GM12878 (cell line): ENCODE results near the gene GEMIN7. TPM values are rescaled to one million over a fixed set of nuclear protein-coding genes. Genes with fewer than 3 reads are reported as not detected.

Source experiments
- ATAC-seq: fragments of 200-7000 bp; cut with Tn5 transposase; 3 replicates; pipeline ENCODE4 v1.9.1; 2020; ENCODE audit warnings: mild to moderate bottlenecking, moderate library complexity
- BruUV-seq: library from RNA; stranded (reverse); fragments of 400-500 nt; replicated peaks from 2 replicates; lab custom pipeline; 2021; lab: Mats Ljungman, UMichigan
- CTCF ChIA-PET: fragments of 300-600 bp; sonication (Branson Sonifier 250); formaldehyde crosslinking; extraction: SDS; loops from one replicate; lab custom pipeline; 2021; ENCODE audit warnings: inconsistent platforms; lab: Yijun Ruan, JAX
- POLR2A ChIA-PET: fragments of 350-600 bp; formaldehyde crosslinking; extraction: SDS; loops from one replicate; lab custom pipeline; 2021; ENCODE audit warnings: inconsistent platforms; lab: Charles Lee
- RAD21 ChIA-PET: fragments of 300-600 bp; sonication (Branson Sonifier 250); formaldehyde crosslinking; loops from one replicate; lab custom pipeline; 2023; ENCODE audit warnings: antibody characterized with exemption; ENCODE audit not compliant: unreplicated experiment; lab: Charles Lee
- SMC1A ChIA-PET: fragments of 300-600 bp; sonication (Branson Sonifier 250); formaldehyde crosslinking; loops from one replicate; lab custom pipeline; 2023; ENCODE audit not compliant: unreplicated experiment, uncharacterized antibody; lab: Charles Lee
- DNase-seq: peaks from one replicate; pipeline ENCODE4 v3.0.0-alpha.2; 2011; ENCODE audit warnings: low read depth, low spot score
- FAIRE-seq: peaks from 3 replicates; lab custom pipeline; 2011; peaks lifted over from hg19 to GRCh38; lab: Jason Lieb, UNC
- H2AFZ ChIP-seq: 2 replicates; pipeline ENCODE4 v1.6.0; 2011; ENCODE audit warnings: low read depth, low read length, control low read depth; ENCODE audit not compliant: control insufficient read depth
- H3K27ac ChIP-seq: 2 replicates; pipeline ENCODE4 v1.5.1; 2011; ENCODE audit warnings: control low read depth; ENCODE audit not compliant: control insufficient read depth, insufficient read depth
- H3K27me3 ChIP-seq, 2 experiments: replicated peaks in 1 of 2; 2 replicates each; pipeline versions ENCODE4 v1.6.0 to v1.6.1; 2011; ENCODE audit warnings: low read length in 1 of 2; ENCODE audit not compliant: control insufficient read depth in 2 of 2, insufficient read depth in 2 of 2
- H3K36me3 ChIP-seq, 2 experiments: 2 replicates each; pipeline ENCODE4 v1.5.1; 2011; ENCODE audit warnings: low read length in 1 of 2; ENCODE audit not compliant: control insufficient read depth in 2 of 2, insufficient read depth in 2 of 2
- H3K4me1 ChIP-seq: 2 replicates; pipeline ENCODE4 v1.6.1; 2011; ENCODE audit warnings: mild to moderate bottlenecking, low read length, moderate library complexity, mixed read lengths; ENCODE audit not compliant: control insufficient read depth, insufficient read depth
- H3K4me2 ChIP-seq: 2 replicates; pipeline ENCODE4 v1.6.0; 2011; ENCODE audit warnings: control low read depth; ENCODE audit not compliant: control insufficient read depth, insufficient read depth
- H3K4me3 ChIP-seq: fragments of 200-600 bp; sonication (generic); 2 replicates; pipeline ENCODE4 v1.5.1; 2016
- H3K79me2 ChIP-seq: 2 replicates; pipeline ENCODE4 v1.6.0; 2011; ENCODE audit warnings: low read length; ENCODE audit not compliant: control insufficient read depth, insufficient read depth
- H3K9ac ChIP-seq: 2 replicates; pipeline ENCODE4 v1.8.0; 2011; ENCODE audit warnings: low read length, control low read depth, mixed read lengths; ENCODE audit not compliant: control insufficient read depth, insufficient read depth
- H3K9me3 ChIP-seq: replicated peaks from 3 replicates; pipeline ENCODE4 v1.5.1; 2011; ENCODE audit warnings: mild to moderate bottlenecking, low read length; ENCODE audit not compliant: control insufficient read depth, insufficient read depth
- H4K20me1 ChIP-seq: 2 replicates; pipeline ENCODE4 v1.6.0; 2011; ENCODE audit not compliant: control insufficient read depth, insufficient read depth
- BACH1 ChIP-seq: fragments of 450-650 bp; IDR thresholded peaks from 2 replicates; pipeline ENCODE4 v1.6.1; 2017; ENCODE audit warnings: mild to moderate bottlenecking, borderline replicate concordance
- CBX5 ChIP-seq: sonication (generic); IDR thresholded peaks from 2 replicates; pipeline ENCODE4 v1.6.1; 2016; ENCODE audit warnings: low read depth, moderate library complexity, mild to moderate bottlenecking, inconsistent platforms
- EGR1 ChIP-seq, 2 experiments: IDR thresholded peaks; 1 replicate in 1 of 2; 2 replicates in 1 of 2; pipeline ENCODE4 v1.6.1; 2011 to 2012; ENCODE audit warnings: low read depth in 2 of 2, low read length in 2 of 2, borderline replicate concordance in 1 of 2, mild to moderate bottlenecking in 1 of 2, moderate library complexity in 1 of 2
- GABPA ChIP-seq: IDR thresholded peaks from 2 replicates; pipeline ENCODE4 v1.6.1; 2014; ENCODE audit warnings: antibody characterized with exemption, low read depth, mild to moderate bottlenecking, inconsistent platforms
- JUNB ChIP-seq: IDR thresholded peaks from 2 replicates; pipeline ENCODE4 v1.6.1; 2016; ENCODE audit warnings: antibody characterized with exemption, mild to moderate bottlenecking
- MTA2 ChIP-seq: fragments of 450-650 bp; IDR thresholded peaks from 2 replicates; pipeline ENCODE4 v1.6.1; 2016; ENCODE audit warnings: low read depth, mild to moderate bottlenecking, moderate library complexity
- STAT3 ChIP-seq: IDR thresholded peaks from 2 replicates; pipeline ENCODE4 v1.6.1; 2011; ENCODE audit warnings: low read depth, low read length, improper control_type of control experiment
- WGBS: methylation state at CpG from one replicate; pipeline ENCODE4 v1.1.6; 2016; ENCODE audit warnings: low lambda C conversion rate; ENCODE audit not compliant: insufficient replicate concordance, insufficient coverage; ENCODE audit errors: missing lambda C conversion rate; 5-methylcytosine and 5-hydroxymethylcytosine counted together
- in situ Hi-C: fragments of 300-500 bp; cut with MboI; formaldehyde crosslinking; loops from 9 replicates; pipeline ENCODE4 v1.14.3; 2018; ENCODE audit warnings: mixed read lengths
- intact Hi-C: fragments of 100-400 bp; cut with micrococcal nuclease; formaldehyde crosslinking; loops from one replicate; pipeline ENCODE4 v1.14.2; 2022; ENCODE audit not compliant: unreplicated experiment
- polyA plus RNA-seq, 11 experiments: library from polyadenylated mRNA; depleted of rRNA in 4 of 11; unstranded in 6 of 11; stranded (reverse) in 5 of 11; fragments of >200 nt; fragmentation: Nextera tagmentation in 4 of 11; fragmentation: Illumina TruSeq in 1 of 11; extraction: Ambion mirVana in 4 of 11; extraction: Trizol in 1 of 11; gene quantifications; 1 replicate in 1 of 11; 2 replicates in 10 of 11; pipeline versions ENCODE4 v1.2.1 to v1.2.3, GENCODE V29; 2011 to 2016; ENCODE audit warnings: inconsistent platforms in 2 of 11, missing spikeins in 2 of 11, low read depth in 1 of 11
- total RNA-seq, 4 experiments: library from RNA; depleted of rRNA in 3 of 4; stranded (reverse); fragments of >200 nt in 3 of 4; fragmentation: Illumina TruSeq in 1 of 4; extraction: Trizol in 1 of 4; gene quantifications; 2 replicates each; pipeline versions ENCODE4 v1.2.1 to v1.2.3, GENCODE V29; 2013 to 2021
- TF ChIP-seq, protein P1 (sequence below): fragments of 450-650 bp; IDR thresholded peaks from 2 replicates; pipeline ENCODE4 v1.6.1; 2017; ENCODE audit warnings: mild to moderate bottlenecking
- TF ChIP-seq, protein P2 (sequence below): IDR thresholded peaks from 2 replicates; pipeline ENCODE4 v1.6.1; 2011; ENCODE audit warnings: mild to moderate bottlenecking, low read depth, low read length, moderate library complexity; ENCODE audit not compliant: insufficient replicate concordance
- TF ChIP-seq, protein P3 (sequence below): IDR thresholded peaks from 2 replicates; pipeline ENCODE4 v1.6.1; 2012; ENCODE audit warnings: improper control_type of control experiment, low read depth, low read length; ENCODE audit not compliant: insufficient replicate concordance
- TF ChIP-seq, protein P4 (sequence below): fragments of 450-650 bp; IDR thresholded peaks from 2 replicates; pipeline ENCODE4 v1.6.1; 2018; ENCODE audit warnings: borderline replicate concordance, mild to moderate bottlenecking; ENCODE audit not compliant: partially characterized antibody

The GEMIN7 gene
- total and polyA plus RNA-seq, 10 of the 15 experiments (the other 5 are each of a cell fraction or from before 2014, with no cell fraction given), result 21.1 to 76.7 (median 44.9) TPM

DNA sequence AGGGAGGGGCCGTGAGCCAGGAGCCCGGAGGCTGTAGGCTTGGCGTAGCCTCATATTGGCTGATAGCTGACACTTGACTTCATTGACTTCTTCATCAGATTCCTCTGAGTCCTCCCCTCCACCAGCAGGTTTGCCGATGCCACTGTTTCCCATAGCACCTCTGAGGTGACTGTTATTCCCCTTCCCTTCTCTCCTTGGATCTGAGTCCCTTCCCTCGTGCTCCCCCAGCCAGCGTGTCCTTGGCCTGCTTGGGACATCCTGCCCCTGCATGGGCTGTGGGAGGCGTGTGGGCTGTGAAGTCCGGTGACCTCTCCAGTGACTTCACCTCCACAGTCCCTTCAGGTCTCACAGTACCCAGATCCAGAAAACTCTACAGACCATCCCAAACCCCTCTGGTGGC, 22.7 kb downstream of the GEMIN7 start:
- H3K9me3 ChIP-seq, result no peaks in the 10 kb centered on the region
- ATAC-seq, result no peak
- 85% methylated on average over 8 of the region's 8 CpGs for WGBS
- no peak overlapping the region for H3K4me2 ChIP-seq
- intact Hi-C loops, result no loop called here
- FAIRE-seq, result no peak
- in situ Hi-C loops, result no loop called here
- ChIA-PET CTCF (interaction anchor here (3.0 kb wide), 1 partner anchor 9 kb away, joined by 12 read pairs; the partner anchor contains the start of gene PPP1R37), SMC1A (interaction anchor here (0.8 to 1.0 kb wide), 2 partner anchors 23 to 36 kb away, joined by 3 to 4 read pairs; no protein-coding TSS in a partner anchor), RAD21 (no interaction called here), POLR2A (no interaction called here)
- peaks cover 21% of the 10 kb centered on the region for H3K4me1 ChIP-seq
- no peak for DNase-seq
- H2AFZ ChIP-seq, result no peak overlapping the region
- peaks cover 6% of the 10 kb centered on the region for H4K20me1 ChIP-seq
- H3K27ac ChIP-seq, result no peak overlapping the region
- BruUV-seq, result no TSS peak
- no peak overlapping the region for H3K9ac ChIP-seq
- peaks cover 70% of the 10 kb centered on the region for H3K79me2 ChIP-seq
- H3K27me3 ChIP-seq, result no peaks in the 10 kb centered on the region
- H3K36me3 ChIP-seq, result peaks cover 2 to 17% of the 10 kb centered on the region in 2 experiments; a peak in 3 of 4 replicates
- H3K4me3 ChIP-seq, result no peak overlapping the region
- no peak for TF ChIP-seq JUNB
- TF ChIP-seq MTA2, result no peak
- TF ChIP-seq STAT3, result no peak
- no peak for TF ChIP-seq GABPA
- TF ChIP-seq EGR1 (IDR thresholded peaks at IDR 0.05; ENCODE audit: borderline replicate concordance in 1 of 2, low read depth in 2 of 2, low read length in 2 of 2), result no peak
- TF ChIP-seq, protein P1, sequence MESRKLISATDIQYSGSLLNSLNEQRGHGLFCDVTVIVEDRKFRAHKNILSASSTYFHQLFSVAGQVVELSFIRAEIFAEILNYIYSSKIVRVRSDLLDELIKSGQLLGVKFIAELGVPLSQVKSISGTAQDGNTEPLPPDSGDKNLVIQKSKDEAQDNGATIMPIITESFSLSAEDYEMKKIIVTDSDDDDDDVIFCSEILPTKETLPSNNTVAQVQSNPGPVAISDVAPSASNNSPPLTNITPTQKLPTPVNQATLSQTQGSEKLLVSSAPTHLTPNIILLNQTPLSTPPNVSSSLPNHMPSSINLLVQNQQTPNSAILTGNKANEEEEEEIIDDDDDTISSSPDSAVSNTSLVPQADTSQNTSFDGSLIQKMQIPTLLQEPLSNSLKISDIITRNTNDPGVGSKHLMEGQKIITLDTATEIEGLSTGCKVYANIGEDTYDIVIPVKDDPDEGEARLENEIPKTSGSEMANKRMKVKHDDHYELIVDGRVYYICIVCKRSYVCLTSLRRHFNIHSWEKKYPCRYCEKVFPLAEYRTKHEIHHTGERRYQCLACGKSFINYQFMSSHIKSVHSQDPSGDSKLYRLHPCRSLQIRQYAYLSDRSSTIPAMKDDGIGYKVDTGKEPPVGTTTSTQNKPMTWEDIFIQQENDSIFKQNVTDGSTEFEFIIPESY, result no peak
- TF ChIP-seq, protein P2, sequence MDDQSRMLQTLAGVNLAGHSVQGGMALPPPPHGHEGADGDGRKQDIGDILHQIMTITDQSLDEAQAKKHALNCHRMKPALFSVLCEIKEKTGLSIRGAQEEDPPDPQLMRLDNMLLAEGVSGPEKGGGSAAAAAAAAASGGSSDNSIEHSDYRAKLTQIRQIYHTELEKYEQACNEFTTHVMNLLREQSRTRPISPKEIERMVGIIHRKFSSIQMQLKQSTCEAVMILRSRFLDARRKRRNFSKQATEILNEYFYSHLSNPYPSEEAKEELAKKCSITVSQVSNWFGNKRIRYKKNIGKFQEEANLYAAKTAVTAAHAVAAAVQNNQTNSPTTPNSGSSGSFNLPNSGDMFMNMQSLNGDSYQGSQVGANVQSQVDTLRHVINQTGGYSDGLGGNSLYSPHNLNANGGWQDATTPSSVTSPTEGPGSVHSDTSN, result no peak
- no peak for TF ChIP-seq BACH1
- TF ChIP-seq, protein P3, sequence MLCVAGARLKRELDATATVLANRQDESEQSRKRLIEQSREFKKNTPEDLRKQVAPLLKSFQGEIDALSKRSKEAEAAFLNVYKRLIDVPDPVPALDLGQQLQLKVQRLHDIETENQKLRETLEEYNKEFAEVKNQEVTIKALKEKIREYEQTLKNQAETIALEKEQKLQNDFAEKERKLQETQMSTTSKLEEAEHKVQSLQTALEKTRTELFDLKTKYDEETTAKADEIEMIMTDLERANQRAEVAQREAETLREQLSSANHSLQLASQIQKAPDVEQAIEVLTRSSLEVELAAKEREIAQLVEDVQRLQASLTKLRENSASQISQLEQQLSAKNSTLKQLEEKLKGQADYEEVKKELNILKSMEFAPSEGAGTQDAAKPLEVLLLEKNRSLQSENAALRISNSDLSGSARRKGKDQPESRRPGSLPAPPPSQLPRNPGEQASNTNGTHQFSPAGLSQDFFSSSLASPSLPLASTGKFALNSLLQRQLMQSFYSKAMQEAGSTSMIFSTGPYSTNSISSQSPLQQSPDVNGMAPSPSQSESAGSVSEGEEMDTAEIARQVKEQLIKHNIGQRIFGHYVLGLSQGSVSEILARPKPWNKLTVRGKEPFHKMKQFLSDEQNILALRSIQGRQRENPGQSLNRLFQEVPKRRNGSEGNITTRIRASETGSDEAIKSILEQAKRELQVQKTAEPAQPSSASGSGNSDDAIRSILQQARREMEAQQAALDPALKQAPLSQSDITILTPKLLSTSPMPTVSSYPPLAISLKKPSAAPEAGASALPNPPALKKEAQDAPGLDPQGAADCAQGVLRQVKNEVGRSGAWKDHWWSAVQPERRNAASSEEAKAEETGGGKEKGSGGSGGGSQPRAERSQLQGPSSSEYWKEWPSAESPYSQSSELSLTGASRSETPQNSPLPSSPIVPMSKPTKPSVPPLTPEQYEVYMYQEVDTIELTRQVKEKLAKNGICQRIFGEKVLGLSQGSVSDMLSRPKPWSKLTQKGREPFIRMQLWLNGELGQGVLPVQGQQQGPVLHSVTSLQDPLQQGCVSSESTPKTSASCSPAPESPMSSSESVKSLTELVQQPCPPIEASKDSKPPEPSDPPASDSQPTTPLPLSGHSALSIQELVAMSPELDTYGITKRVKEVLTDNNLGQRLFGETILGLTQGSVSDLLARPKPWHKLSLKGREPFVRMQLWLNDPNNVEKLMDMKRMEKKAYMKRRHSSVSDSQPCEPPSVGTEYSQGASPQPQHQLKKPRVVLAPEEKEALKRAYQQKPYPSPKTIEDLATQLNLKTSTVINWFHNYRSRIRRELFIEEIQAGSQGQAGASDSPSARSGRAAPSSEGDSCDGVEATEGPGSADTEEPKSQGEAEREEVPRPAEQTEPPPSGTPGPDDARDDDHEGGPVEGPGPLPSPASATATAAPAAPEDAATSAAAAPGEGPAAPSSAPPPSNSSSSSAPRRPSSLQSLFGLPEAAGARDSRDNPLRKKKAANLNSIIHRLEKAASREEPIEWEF, result no peak
- no peak for TF ChIP-seq CBX5
- TF ChIP-seq, protein P4, sequence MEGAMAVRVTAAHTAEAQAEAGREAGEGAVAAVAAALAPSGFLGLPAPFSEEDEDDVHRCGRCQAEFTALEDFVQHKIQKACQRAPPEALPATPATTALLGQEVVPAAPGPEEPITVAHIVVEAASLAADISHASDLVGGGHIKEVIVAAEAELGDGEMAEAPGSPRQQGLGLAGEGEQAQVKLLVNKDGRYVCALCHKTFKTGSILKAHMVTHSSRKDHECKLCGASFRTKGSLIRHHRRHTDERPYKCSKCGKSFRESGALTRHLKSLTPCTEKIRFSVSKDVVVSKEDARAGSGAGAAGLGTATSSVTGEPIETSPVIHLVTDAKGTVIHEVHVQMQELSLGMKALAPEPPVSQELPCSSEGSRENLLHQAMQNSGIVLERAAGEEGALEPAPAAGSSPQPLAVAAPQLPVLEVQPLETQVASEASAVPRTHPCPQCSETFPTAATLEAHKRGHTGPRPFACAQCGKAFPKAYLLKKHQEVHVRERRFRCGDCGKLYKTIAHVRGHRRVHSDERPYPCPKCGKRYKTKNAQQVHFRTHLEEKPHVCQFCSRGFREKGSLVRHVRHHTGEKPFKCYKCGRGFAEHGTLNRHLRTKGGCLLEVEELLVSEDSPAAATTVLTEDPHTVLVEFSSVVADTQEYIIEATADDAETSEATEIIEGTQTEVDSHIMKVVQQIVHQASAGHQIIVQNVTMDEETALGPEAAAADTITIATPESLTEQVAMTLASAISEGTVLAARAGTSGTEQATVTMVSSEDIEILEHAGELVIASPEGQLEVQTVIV, result no peak
